Caco-2 (cell line): Measurements from ENCODE around the gene CYSLTR2. TPM values are rescaled to one million over a fixed set of nuclear protein-coding genes. Genes with fewer than 3 reads are reported as not detected.

Experiments
- BruUV-seq: library from RNA; stranded (reverse); fragments of 400-500 nt; replicated peaks from 2 replicates; lab custom pipeline; 2021; lab: Mats Ljungman, UMichigan
- CTCF ChIA-PET: fragments of 300-600 bp; sonication (Branson Sonifier 250); formaldehyde crosslinking; loops from one replicate; lab custom pipeline; 2022; ENCODE audit warnings: antibody characterized with exemption; lab: Charles Lee
- POLR2A ChIA-PET: fragments of 300-600 bp; sonication (Branson Sonifier 250); formaldehyde crosslinking; loops from one replicate; lab custom pipeline; 2022; ENCODE audit warnings: antibody characterized with exemption; lab: Charles Lee
- DNase-seq, 2 experiments: peaks; one replicate each; pipeline versions ENCODE4 v3.0.0 to v3.0.0-alpha.2; 2020 to 2022
- H3K27me3 ChIP-seq: replicated peaks from 2 replicates; pipeline ENCODE4 v1.6.0; 2011; ENCODE audit warnings: low read length; ENCODE audit not compliant: control insufficient read depth, insufficient read depth
- H3K36me3 ChIP-seq: 2 replicates; pipeline ENCODE4 v1.5.1; 2011; ENCODE audit warnings: low read length; ENCODE audit not compliant: control insufficient read depth, insufficient read depth
- H3K4me1 ChIP-seq: fragments of 250-450 bp; sonication (Bioruptor Pico); 2 replicates; pipeline ENCODE4 v1.5.1; 2020; ENCODE audit warnings: mild to moderate bottlenecking
- H3K4me3 ChIP-seq: 2 replicates; pipeline ENCODE4 v1.5.1; 2011; ENCODE audit warnings: low read depth, mild to moderate bottlenecking, control low read depth, low read length
- H3K9me3 ChIP-seq: fragments of 250-450 bp; sonication (Bioruptor Pico); 2 replicates; pipeline ENCODE4 v1.5.1; 2020; ENCODE audit warnings: mild to moderate bottlenecking, moderate library complexity
- H3K27ac Mint-ChIP-seq: one replicate; pipeline ENCODE4 v1.8.0; 2022; ENCODE audit warnings: mixed read lengths; ENCODE audit not compliant: unreplicated experiment
- H3K27me3 Mint-ChIP-seq: one replicate; pipeline ENCODE4 v1.8.0; 2022; ENCODE audit warnings: mixed read lengths; ENCODE audit not compliant: insufficient read depth, unreplicated experiment
- H3K36me3 Mint-ChIP-seq: one replicate; pipeline ENCODE4 v1.8.0; 2022; ENCODE audit warnings: mild to moderate bottlenecking, mixed read lengths; ENCODE audit not compliant: insufficient read depth, unreplicated experiment
- H3K4me1 Mint-ChIP-seq: one replicate; pipeline ENCODE4 v1.8.0; 2022; ENCODE audit warnings: low read depth, mixed read lengths; ENCODE audit not compliant: unreplicated experiment
- H3K4me3 Mint-ChIP-seq: one replicate; pipeline ENCODE4 v1.8.0; 2022; ENCODE audit warnings: mild to moderate bottlenecking, moderate library complexity, mixed read lengths; ENCODE audit not compliant: unreplicated experiment
- H3K9me3 Mint-ChIP-seq: one replicate; pipeline ENCODE4 v1.8.0; 2022; ENCODE audit warnings: mixed read lengths; ENCODE audit not compliant: unreplicated experiment
- intact Hi-C: fragments of 100-400 bp; cut with micrococcal nuclease; formaldehyde crosslinking; loops from one replicate; pipeline ENCODE4 v1.10.0; 2022; ENCODE audit not compliant: unreplicated experiment
- total RNA-seq: library from RNA; stranded (reverse); gene quantifications from 2 replicates; pipeline ENCODE4 v1.2.3, GENCODE V29; 2022
- TF ChIP-seq, protein P1 (sequence below), 2 experiments: fragments of 200-600 bp in 1 of 2; IDR thresholded peaks; 1 replicate in 1 of 2; 2 replicates in 1 of 2; pipeline versions ENCODE4 v1.5.1 to v1.8.0; 2011 to 2022; ENCODE audit warnings: antibody characterized with exemption in 1 of 2, control low read depth in 1 of 2, inconsistent platforms in 1 of 2, low read depth in 1 of 2, low read length in 1 of 2, mild to moderate bottlenecking in 1 of 2, moderate library complexity in 1 of 2; ENCODE audit not compliant: insufficient read depth in 1 of 2, severe bottlenecking in 1 of 2, unreplicated experiment in 1 of 2

The CYSLTR2 gene
- total RNA-seq, 1 experiment from 2014 or later = not detected

GRCh38 chr13:48680756-48681392, 27.1 kb downstream of the CYSLTR2 start:
- POLR2A ChIA-PET = no interaction called here
- H3K4me3 ChIP-seq = no peak overlapping the region
- TF ChIP-seq, protein P1, sequence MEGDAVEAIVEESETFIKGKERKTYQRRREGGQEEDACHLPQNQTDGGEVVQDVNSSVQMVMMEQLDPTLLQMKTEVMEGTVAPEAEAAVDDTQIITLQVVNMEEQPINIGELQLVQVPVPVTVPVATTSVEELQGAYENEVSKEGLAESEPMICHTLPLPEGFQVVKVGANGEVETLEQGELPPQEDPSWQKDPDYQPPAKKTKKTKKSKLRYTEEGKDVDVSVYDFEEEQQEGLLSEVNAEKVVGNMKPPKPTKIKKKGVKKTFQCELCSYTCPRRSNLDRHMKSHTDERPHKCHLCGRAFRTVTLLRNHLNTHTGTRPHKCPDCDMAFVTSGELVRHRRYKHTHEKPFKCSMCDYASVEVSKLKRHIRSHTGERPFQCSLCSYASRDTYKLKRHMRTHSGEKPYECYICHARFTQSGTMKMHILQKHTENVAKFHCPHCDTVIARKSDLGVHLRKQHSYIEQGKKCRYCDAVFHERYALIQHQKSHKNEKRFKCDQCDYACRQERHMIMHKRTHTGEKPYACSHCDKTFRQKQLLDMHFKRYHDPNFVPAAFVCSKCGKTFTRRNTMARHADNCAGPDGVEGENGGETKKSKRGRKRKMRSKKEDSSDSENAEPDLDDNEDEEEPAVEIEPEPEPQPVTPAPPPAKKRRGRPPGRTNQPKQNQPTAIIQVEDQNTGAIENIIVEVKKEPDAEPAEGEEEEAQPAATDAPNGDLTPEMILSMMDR (IDR thresholded peaks at IDR 0.05; ENCODE audit: insufficient read depth in 1 of 2, low read depth in 1 of 2, low read length in 1 of 2, severe bottlenecking in 1 of 2, unreplicated experiment in 1 of 2) = no peak
- intact Hi-C loops = no loop called here
- H3K36me3 ChIP-seq = no peaks in the 10 kb centered on the region
- Mint-ChIP-seq H3K4me1 (no peaks in the 10 kb centered on the region), H3K36me3 (no peaks in the 10 kb centered on the region), H3K27ac (no peak overlapping the region), H3K27me3 (peaks cover 30% of the 10 kb centered on the region), H3K9me3 (no peaks in the 10 kb centered on the region), H3K4me3 (no peak overlapping the region)
- CTCF ChIA-PET = no interaction called here
- DNase-seq = no peak
- H3K9me3 ChIP-seq = no peaks in the 10 kb centered on the region
- H3K27me3 ChIP-seq = no peaks in the 10 kb centered on the region; the same call in 1 of the 2 replicates
- BruUV-seq = no TSS peak
- H3K4me1 ChIP-seq = no peaks in the 10 kb centered on the region

DNA sequence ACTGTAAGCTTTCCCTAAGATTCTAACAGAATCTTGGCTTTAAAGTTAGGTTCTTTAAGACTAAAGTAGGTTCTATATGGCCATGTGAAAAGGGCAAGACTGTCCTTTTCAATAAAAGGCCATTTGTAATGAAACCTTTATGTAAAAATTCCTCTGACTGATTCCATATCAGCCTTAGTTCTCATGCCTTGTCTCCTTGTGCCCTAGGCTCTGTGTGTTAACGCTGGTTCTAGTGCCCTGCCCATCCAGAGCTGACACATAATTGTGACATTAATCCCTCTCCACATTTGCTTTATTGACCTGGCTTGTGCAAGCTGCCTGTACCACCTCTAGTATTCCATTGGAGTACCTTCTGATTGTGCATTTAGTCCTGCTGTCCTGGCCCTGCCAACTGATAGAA, 28.2 kb downstream of the CYSLTR2 start:
- no peaks in the 10 kb centered on the region for H3K4me1 Mint-ChIP-seq
- H3K4me1 ChIP-seq = no peaks in the 10 kb centered on the region
- TF ChIP-seq, protein P1 (IDR thresholded peaks at IDR 0.05; ENCODE audit: insufficient read depth in 1 of 2, low read depth in 1 of 2, low read length in 1 of 2, severe bottlenecking in 1 of 2, unreplicated experiment in 1 of 2) = no peak
- BruUV-seq = no TSS peak
- ChIA-PET POLR2A (no interaction called here), CTCF (no interaction called here)
- no peak overlapping the region for H3K4me3 Mint-ChIP-seq
- no peaks in the 10 kb centered on the region for H3K36me3 ChIP-seq
- no peak overlapping the region for H3K4me3 ChIP-seq
- H3K36me3 Mint-ChIP-seq = no peaks in the 10 kb centered on the region
- no peak overlapping the region for H3K27ac Mint-ChIP-seq
- H3K9me3 Mint-ChIP-seq = no peaks in the 10 kb centered on the region
- no peak for DNase-seq
- H3K27me3 ChIP-seq = no peaks in the 10 kb centered on the region; the same call in 1 of the 2 replicates
- intact Hi-C loops = no loop called here
- H3K27me3 Mint-ChIP-seq = peaks cover 28% of the 10 kb centered on the region
- H3K9me3 ChIP-seq = no peaks in the 10 kb centered on the region

- CTCF ChIA-PET = no interaction called here
- TF ChIP-seq, protein P1 (IDR thresholded peaks at IDR 0.05; ENCODE audit: insufficient read depth in 1 of 2, low read depth in 1 of 2, low read length in 1 of 2, severe bottlenecking in 1 of 2, unreplicated experiment in 1 of 2) = no peak
- no peaks in the 10 kb centered on the region for H3K9me3 Mint-ChIP-seq
- intact Hi-C loops = no loop called here
- H3K27ac Mint-ChIP-seq = no peak overlapping the region
- H3K4me3 Mint-ChIP-seq = no peak overlapping the region
- no peaks in the 10 kb centered on the region for H3K4me1 Mint-ChIP-seq
- Histone ChIP-seq H3K27me3 (no peaks in the 10 kb centered on the region), H3K4me1 (no peaks in the 10 kb centered on the region), H3K9me3 (no peaks in the 10 kb centered on the region), H3K4me3 (no peak overlapping the region), H3K36me3 (no peaks in the 10 kb centered on the region)
- H3K36me3 Mint-ChIP-seq = no peaks in the 10 kb centered on the region
- DNase-seq = no peak
- peaks cover 23% of the 10 kb centered on the region for H3K27me3 Mint-ChIP-seq
- no TSS peak for BruUV-seq
- POLR2A ChIA-PET = no interaction called here
Observed at GRCh38 chr13:48682436-48682835, 28.7 kb downstream of the CYSLTR2 start.
